GM21528 (cell line): Measurements from ENCODE around the gene SERTM1.

Source experiments
- ATAC-seq: cut with Tn5 transposase; IDR thresholded peaks from one replicate; pipeline ENCODE4 v1.9.1; 2021; ENCODE audit warnings: mild to moderate bottlenecking, moderate library complexity; ENCODE audit not compliant: unreplicated experiment, low FRiP score

The SERTM1 gene

DNA sequence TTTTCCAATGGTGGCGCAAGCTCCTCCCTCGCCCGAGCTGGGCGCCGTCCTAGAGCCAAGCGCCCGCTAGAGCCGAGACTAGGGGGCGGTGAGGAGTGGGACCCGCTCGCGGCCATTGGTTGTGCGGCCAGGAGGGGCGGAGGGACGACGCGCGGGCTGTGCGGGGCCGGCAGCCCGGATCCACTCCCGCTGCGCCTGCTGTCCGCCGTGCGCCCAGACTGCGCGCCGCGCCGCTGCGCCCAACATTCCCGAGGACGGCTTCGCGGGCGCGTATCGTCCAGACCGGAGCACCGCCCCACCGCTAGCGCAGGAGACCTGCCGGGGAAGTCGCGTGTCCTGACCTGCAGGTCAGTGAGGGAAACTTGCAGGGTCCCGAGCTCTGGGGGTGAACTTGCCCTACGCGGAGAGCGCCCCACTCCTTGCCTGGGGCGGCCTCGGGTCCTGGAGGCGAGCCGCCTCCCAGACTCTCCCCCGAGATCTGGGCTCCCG is at the start of gene SERTM1:
Gene SERTM1, plus strand, starts transcription at position 183 of the 489 bp plus-strand sequence. CDS start 21,059 bp downstream, outside the sequence.
- ATAC-seq: no peak

DNA sequence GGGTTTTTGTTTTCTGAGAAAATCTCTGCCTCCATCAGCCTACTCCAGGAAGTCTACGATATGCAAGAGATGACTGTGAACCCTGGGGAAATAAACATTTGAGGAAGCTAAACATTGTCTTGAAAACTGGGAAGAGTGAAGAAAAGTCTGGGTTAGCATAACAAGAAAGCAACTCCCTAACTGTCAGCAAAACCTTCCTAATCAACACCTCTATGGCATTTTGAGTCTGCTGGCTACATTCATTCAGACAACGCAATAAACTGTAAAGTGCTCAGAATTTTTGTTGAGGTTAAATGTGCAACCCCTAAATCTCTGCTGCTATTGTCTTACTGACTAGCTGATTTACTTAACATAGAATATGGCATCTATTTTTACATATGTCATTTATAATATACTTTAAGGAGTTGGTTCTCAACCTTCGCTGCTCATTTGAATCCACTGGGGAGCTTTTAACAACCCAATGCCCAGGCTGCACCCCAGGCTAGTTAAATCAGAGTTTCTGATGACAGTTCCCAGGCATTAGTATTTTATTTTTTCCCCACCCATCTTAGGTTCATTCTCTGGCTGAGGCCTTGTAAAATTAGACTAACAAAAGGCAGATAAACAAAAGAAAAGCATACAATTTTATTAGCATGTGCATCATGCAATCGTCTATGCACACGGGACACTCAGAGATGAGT is 45.3 kb upstream of the SERTM1 start:
- no peak for ATAC-seq

DNA sequence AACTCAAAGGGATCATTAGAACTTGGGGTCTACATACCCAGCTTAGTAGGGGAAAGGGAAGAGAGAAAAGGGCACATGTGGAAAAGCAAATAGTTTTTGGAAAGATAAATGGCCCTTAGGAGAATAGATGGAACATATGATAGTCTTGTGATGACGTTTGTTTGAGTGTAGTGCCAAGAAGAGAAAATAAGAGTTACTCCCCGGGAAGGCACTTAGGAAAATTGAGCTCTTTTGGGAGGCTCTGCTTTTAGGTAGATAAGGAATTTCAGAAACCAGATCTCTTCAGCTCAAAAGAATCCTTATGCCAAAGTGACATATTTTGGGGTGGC is 44.8 kb upstream of the SERTM1 start:
- no peak for ATAC-seq

DNA sequence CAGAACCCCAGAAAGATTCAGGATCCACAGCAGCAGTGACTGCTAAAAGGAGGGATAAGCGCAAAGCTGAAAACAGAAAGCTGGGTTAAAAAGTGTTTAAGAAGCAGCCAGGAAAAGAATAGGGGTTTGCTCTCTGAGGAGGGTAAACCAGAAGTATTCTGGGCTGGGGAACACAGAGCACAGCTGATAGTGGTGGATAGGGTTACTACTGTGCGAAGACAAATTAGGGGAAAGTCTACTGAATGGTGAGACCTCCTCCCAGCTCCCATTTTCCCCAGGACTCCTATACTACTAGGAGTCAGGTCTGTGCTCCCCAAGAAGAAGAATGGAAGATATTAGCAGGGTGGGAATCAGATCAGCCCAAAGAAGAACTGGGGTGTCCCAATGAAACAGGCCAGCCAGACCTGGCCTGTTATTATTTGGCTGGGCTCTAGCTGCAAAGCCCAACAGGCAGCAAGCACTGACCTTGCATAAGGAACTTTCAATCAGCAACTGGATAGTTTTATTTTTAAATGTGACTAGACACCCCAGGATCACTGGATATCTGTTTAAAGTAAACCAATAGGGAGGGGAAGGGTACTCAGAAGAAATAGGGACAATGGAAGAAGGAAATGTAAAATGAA is 43.5 kb upstream of the SERTM1 start:
- no peak for ATAC-seq

DNA sequence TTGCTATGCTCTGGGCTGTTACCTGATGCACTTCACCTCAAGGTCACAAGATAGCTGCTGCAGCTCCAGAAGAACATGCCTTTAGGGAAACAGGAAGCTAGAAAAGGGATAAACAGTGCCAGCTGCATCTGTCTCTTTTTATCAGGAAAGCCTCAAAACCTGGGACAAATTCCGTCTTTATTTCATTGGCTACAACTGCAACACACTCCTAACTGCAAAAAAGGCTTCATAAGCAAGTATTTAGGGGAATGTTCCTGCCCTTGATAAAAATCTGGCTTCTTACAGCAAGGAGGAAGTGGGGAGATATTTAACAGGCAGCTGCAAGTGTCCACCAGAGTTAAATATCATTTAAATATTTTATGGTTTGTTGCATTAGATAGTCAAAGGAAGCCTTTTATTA is 34.2 kb upstream of the SERTM1 start:
- ATAC-seq: no peak

DNA sequence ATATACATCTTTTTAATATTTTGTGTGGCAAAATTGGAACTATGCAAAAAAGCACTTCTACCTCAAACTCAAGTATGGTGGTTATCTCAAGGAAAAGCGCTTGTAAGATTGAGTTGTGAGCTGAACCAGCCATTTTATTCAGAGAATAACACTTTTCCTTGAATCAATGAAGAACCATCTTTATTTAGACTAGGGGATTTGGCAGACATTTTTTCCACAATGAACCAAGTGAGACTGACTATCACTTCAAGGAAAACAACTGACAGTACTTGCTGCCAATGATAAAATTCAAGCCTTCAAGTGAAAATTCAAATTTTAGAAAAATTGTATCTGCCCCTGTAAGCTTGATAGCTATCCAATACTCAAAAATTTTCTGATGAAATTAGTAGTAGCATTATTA is 23.2 kb upstream of the SERTM1 start:
- ATAC-seq: no peak

DNA sequence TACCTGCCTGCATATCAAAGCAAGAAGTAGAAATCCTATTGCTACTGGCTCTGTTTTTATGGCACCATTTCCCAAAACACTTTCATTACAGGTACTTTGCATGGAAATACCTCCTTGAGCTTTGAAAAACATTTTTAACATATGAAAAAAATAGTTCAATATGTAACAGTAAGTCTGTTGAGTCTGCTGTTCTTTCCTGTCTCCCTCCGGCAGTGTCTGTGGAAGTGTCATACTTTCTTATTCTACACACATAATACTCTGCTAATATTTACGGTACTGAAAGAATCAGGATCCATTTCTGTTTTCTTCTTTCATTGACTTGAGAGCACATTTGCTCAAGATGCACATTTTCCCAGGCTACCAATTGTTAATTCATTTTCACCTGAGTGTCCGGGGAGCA is 8.2 kb upstream of the SERTM1 start:
- no peak for ATAC-seq

DNA sequence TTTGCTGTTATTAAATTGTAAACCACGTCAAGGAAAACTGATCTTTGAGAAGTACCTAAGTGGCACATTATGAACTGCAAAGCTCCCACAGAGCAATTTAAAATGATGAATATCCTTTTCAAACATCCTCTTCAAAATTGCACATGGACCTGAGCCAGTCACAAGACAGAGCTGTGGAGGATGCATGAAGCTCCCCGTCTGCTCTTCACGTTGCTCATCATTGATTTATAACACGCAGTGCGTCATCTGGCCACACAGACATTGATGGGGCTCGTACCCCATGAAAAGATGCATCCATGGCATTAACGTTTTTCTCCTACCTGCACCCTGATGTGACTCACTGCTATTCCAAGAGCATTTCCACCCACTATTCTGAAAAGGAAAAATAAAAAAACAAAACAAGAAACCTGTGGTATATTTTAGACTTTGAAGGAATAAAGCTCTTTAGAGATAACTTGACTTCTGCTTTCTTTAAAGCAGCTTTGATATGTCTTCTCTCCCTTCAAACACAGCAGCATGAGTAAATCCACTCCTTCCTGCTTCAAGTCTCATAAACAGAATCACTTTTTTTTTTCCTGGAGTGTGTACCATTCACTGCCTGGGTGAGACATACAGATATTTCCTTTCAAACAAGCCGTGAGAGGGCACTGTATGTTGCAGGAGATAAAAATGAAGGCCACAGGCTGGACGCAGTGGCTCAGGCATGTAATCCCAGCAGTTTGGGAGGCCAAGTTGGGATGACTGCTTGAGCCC is 7.2 kb upstream of the SERTM1 start:
- ATAC-seq: no peak

DNA sequence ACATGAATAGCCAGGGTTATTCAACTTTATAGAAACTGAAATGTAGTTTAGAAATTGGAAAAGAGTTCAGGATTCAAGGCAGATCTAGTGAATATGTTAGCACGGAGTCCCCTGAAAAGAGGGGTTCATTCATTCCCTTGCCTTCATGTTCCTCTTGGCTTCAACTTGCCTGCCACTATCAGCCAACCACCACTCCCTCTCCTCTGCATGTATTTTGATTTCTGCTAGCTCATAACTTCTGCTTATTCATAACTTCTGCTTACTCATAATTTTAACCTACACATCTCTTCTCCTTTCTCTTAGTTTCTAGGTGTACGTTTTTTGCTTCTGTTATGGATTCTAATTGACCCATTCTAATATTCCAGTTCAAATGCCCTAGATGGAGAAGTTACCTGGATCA is 5.5 kb upstream of the SERTM1 start:
- ATAC-seq: no peak

DNA sequence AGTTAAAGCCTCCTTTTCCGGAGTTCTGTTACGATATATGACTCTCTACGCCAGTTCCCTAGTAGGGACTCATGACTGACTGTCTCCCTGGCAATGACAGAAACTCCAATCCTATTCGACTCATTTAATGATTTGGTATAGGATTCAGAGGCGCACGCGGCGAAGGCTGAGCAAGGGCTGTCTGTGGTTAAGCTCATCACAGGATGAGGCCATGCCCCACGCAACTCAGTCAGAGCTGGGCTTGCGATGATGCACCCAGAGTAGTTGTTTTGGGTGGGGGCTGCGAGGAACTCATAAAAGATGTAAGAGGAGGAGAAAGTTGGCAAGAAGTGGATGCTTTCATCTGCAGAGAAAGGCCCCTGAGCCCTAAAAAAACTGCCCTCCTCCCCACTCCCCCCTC is 468 bp upstream of the SERTM1 start:
- ATAC-seq: no peak

DNA sequence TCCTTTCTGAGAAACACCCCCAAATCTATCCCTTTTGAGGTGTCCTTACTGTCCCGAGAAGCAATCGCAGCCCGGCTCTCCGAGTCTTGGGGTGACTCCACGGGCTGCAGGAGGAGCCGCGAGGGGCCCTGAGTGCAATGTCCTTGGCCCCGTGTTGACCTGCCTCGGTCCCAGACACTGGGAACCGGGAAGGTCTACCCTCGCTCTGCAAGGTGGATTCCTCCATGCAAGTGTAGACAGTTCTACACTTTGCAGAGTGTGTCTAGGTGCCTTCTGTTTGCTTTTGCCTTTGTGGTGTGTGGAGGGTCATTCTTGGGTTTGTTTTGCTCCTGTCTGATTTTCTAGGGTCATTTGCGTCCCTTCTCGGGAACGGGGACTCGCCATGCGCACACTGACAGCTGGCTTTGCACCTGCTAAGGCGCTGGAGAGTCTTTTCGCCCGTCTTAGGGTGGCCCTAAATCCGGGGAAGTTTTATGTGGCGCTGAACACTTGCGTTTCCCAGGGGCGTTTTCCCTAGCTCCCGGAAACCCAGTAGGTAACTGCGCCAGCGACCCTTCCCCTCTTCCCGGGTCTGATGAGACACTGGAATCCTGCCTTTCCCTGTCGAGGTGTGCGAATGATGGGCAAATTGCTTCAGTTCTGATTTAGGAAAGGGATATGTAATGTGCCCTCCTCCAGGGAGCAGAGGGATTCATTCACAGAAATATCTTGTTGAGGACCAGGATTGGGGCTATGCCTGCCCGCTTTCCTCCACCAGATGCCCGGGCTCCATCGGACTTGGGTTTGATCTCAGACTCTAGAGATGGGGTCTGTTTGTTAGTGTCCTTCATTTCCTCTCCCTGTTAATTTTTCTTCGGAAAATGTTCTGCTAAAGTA is 755 bp downstream of the SERTM1 start:
- no peak for ATAC-seq

DNA sequence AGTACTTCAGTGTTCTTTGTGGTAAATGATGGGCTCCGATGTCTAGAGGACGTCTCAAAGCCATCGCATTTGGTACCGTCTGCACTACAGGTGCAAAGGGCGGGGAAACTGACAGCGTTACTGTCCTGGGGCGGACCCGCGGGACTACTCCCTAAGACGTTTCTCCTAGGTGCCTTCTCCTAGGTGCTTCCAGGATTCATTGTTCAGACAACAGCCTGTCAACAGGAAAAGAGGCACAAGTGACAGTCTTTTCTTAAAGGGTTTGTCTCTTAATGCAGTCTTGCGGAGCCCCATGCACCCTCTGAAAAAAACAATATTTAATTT is 1.4 kb downstream of the SERTM1 start:
- ATAC-seq: no peak

DNA sequence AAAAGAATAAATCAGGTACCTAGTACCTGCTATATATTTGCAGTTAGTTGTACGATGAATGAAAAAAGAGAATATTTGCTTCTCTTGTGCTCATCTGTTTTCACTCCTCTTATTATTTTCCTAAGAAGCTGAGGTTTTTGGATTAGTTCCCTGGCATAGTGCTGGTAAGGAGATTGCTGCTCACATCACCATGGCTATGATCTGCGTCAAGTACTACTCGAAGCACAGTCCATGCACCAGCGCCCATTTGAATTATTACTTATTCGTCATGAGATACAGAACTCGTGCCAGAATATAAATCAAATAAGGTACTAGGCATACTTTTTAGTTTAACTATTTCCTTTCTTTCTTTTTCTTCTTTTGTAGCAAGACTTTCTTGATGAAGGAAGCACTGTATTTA is 7.1 kb downstream of the SERTM1 start:
- no peak for ATAC-seq

DNA sequence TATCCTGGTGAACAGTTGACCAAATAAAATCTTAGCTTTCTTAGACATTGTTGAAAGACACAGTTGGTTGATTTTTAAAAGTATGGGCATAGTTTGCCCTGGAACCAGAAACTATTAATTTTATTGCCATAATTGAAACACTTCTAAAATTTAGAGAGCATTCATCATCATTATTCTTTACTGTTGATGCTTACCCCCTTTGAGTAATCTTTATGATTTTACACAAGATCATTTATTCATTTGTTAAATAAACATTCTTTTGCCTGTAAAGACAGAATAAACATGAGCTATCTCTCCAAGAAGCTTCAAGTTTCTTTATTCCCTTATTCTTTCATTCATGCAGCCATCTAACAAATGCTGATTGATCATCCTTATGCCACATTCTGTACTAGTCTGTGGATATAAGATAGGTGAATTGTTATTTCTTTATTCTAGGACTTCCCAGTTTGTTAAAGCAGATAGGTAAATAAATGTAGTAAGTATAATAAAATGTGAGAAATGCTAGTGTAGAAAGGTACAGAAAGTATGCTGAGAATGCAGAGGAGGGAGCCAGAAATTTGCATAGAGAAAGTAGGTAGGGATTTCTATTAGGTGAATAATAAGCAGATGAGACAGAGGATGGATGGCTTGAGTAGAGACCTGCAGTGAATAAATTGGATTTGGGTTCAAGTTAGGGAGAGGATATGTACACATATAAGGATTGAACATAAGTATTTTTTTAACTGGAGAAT is 8.2 kb downstream of the SERTM1 start:
- no peak for ATAC-seq

DNA sequence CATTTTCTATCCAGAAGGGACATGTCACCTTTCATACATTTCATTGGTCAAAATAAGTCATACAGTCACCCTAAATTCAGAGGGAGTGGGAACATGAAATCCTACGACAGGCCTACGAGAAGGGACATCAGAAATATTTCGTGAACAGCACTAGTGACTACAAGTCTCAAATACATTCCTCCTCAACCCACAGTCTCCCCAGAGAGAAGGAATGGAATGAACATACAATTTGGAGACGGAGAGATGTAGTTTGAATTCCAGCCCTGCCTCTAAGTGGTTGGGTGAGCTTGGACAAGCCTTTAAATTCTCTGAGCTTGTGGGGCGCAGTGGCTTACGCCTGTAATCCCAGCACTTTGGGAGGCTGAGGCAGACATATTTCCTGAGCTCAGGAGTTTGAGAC is 9.9 kb downstream of the SERTM1 start:
- no peak for ATAC-seq

DNA sequence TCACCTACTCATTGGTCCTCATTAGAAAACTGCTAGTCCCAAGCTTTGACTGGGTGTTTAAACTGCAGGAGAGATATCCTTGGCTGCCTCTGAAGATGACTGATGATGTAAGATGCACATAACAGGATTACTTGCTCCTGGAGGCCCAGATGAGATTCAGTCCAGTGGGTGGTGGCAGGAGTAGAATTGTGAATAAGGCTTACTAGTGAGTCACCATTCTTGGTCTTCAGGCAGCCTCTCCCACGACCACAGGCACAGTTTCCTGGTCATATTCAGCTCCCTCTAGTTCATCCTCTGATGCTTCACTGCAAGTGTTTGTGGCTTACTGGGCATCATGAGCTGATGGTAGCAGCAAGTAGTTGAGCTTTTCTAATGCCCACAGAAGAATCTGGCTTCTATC is 12.1 kb downstream of the SERTM1 start:
- ATAC-seq: no peak

DNA sequence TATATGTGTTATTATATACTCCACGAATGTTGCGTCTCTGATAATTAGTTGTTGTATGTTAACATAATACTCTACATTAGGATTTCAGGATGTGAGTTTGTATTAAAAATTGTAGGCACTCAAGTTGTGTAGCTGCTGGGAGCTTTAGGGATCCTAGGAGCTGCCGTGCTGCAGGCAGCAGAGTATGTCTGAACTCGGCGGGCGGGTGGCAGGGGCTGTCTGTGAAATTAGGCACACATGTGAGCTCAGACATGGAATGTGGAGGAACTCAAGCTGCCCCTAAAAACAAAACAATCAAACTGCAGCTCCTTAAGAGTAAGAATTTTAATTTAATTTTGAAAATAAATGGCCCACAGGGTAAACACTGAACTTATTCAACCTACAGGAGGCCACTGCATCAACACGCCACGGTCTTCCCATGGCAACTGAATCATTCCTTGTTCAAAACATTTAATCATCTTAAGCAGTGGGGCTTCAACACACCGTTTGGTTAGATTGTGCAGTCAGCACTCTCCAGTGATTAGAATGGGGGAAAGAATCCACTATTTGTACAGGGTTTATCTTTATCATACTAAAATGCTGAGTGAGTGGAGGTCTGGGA is 22.7 kb downstream of the SERTM1 start:
- ATAC-seq: no peak

DNA sequence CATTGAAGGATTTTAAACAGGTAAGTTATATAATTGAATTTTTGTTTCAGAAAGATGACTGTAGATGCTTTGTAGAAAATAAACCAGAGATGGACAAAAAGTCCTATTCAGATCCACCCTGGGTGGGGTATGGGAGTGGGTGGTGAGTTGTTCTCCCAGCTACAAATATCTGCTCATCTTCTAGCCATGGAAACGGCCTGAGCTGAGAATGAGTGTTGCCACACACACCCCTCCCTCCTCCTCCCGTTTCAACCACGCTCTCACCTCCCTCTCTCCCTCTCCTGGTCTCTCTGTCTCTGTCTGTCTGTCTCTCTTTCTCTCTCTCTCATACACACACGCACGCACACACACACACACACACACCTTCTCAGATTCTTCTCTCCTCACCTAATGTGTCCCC is 26.4 kb downstream of the SERTM1 start:
- ATAC-seq: no peak

DNA sequence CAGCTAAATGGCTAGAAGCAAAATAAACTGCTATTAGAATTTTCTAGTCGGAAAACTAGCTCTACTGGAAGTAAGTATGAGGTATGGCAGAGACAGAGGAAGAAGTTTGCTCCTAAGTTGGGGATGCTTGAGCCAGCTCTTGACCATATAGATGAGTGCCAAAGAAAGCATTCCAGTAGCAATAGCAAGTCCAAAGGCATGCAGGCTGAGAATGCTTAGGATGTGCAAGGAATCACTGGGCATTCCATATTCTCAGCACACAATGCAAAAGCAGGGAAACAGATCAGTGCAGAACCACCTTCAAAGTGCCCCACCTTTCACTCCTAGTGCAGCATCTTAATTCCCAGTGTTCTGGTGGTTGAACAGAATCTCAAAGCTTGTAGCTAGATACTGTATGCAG is 32.9 kb downstream of the SERTM1 start:
- ATAC-seq: no peak
